Neural crest cell (in vitro differentiated cells): ENCODE data around the gene CISTR. TPM values are rescaled to one million over a fixed set of nuclear protein-coding genes. Genes with fewer than 3 reads are reported as not detected.

Experiments
- DNase-seq: peaks from one replicate; pipeline ENCODE4 v3.0.0; 2021; ENCODE audit warnings: low read depth, mixed read lengths, low spot score
- H3K27ac Mint-ChIP-seq: one replicate; pipeline ENCODE4 v1.8.0; 2021; ENCODE audit warnings: mild to moderate bottlenecking, mixed read lengths; ENCODE audit not compliant: unreplicated experiment
- H3K27me3 Mint-ChIP-seq: 2 replicates; pipeline ENCODE4 v1.8.0; 2021; ENCODE audit warnings: low read depth, mild to moderate bottlenecking, mixed read lengths
- H3K36me3 Mint-ChIP-seq: 2 replicates; pipeline ENCODE4 v1.8.0; 2021; ENCODE audit warnings: low read depth, mild to moderate bottlenecking, mixed read lengths
- H3K4me1 Mint-ChIP-seq: 2 replicates; pipeline ENCODE4 v1.8.0; 2021; ENCODE audit warnings: mixed read lengths
- H3K4me3 Mint-ChIP-seq: one replicate; pipeline ENCODE4 v1.8.0; 2021; ENCODE audit warnings: mild to moderate bottlenecking, mixed read lengths
- H3K9me3 Mint-ChIP-seq: 2 replicates; pipeline ENCODE4 v1.8.0; 2021; ENCODE audit warnings: mixed read lengths
- CTCF ChIP-seq: fragments of 200-600 bp; sonication (generic); conservative IDR thresholded peaks from 2 replicates; pipeline ENCODE4 v1.5.0; 2021; ENCODE audit warnings: antibody characterized with exemption, mild to moderate bottlenecking
- total RNA-seq: library from RNA; stranded (reverse); gene quantifications from 2 replicates; pipeline ENCODE4 v1.2.1, GENCODE V29; 2021

The CISTR gene
- total RNA-seq, 1 donor from 2014 or later: 0.61 TPM

GRCh38 chr12:53743266-53744129 is 8.3 kb downstream of the CISTR start:
- H3K36me3 Mint-ChIP-seq: no peaks in the 10 kb centered on the region
- H3K27me3 Mint-ChIP-seq: peaks cover 3% of the 10 kb centered on the region
- no peak overlapping the region for H3K4me3 Mint-ChIP-seq
- TF ChIP-seq CTCF: peak; percentile 92
- H3K27ac Mint-ChIP-seq: no peak overlapping the region
- DNase-seq: peak; percentile 68
- H3K9me3 Mint-ChIP-seq: no peaks in the 10 kb centered on the region
- H3K4me1 Mint-ChIP-seq: peaks cover 10% of the 10 kb centered on the region

DNA sequence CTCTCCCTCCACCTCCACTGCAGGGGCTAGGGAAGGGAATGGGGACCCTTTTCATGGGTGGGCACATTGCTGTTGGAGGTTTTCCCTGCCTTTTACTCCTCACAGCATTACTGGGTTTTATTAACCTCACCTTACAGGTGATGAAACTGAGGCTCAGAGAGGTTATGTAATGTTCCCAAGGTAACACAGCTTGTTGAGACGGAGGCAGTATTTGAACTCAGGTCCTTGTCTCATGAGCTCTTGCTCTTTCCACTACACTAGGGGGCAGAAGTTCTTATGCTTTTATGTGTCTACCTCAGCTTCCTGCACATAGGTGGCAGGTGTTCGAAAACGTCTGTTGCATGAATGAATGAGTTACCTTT is 11.7 kb downstream of the CISTR start:
- no peak overlapping the region for H3K27ac Mint-ChIP-seq

DNA sequence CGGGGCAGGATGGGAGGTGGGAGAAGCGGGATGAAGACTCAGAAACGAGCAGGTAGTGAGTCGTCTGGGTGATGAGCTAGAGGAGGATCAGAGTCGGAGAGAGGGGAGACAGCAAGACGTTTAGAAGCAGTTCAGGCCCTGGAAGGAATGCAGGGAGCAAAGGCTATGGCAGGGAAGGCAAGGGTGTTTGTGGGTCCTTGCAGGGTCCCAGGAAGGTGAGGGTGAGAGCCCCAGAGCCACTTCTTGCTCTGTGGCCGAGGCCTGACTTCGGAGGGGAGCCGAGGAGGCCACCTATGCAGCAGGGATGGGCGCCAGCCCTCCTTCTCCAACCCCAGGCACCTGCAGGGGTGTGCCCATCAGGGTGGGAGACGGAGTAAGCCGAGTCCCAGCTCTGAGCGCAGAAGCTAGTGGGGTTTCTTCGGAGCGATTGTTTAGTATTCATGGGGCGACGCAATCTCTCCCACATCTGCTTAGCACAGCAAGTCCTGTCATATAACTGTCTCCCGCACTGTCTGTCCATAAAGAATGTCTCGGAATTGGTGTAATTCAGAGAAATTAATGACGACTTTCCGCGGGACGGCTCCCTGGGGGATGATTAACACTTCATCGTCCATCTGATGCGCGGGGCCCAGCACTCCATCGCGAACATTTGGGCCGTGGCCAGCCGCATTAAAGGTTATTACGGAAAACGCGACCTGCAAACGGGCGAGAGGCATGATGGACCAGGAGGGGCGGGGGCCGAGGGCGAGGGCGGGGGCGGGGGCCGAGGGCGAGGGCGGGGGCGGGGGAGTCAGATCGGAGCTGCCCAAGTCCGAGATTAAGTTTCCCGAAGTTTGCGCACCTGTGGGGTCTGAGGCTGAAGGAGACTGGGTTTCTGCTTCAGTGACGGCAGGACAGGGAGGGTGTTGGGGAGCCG is 12.3 kb downstream of the CISTR start:
- Mint-ChIP-seq H3K9me3 (no peaks in the 10 kb centered on the region), H3K27ac (no peak overlapping the region), H3K36me3 (no peaks in the 10 kb centered on the region), H3K27me3 (no peaks in the 10 kb centered on the region), H3K4me3 (no peak overlapping the region), H3K4me1 (peaks cover 12% of the 10 kb centered on the region)
- DNase-seq: no peak
- no peak for TF ChIP-seq CTCF

More for the DNA sequence above, 11.7 kb downstream of the CISTR start:
- H3K36me3 Mint-ChIP-seq: no peaks in the 10 kb centered on the region
- no peaks in the 10 kb centered on the region for H3K9me3 Mint-ChIP-seq
- H3K27me3 Mint-ChIP-seq: no peaks in the 10 kb centered on the region
- peaks cover 12% of the 10 kb centered on the region for H3K4me1 Mint-ChIP-seq
- DNase-seq: no peak
- H3K4me3 Mint-ChIP-seq: no peak overlapping the region
- no peak for TF ChIP-seq CTCF

DNA sequence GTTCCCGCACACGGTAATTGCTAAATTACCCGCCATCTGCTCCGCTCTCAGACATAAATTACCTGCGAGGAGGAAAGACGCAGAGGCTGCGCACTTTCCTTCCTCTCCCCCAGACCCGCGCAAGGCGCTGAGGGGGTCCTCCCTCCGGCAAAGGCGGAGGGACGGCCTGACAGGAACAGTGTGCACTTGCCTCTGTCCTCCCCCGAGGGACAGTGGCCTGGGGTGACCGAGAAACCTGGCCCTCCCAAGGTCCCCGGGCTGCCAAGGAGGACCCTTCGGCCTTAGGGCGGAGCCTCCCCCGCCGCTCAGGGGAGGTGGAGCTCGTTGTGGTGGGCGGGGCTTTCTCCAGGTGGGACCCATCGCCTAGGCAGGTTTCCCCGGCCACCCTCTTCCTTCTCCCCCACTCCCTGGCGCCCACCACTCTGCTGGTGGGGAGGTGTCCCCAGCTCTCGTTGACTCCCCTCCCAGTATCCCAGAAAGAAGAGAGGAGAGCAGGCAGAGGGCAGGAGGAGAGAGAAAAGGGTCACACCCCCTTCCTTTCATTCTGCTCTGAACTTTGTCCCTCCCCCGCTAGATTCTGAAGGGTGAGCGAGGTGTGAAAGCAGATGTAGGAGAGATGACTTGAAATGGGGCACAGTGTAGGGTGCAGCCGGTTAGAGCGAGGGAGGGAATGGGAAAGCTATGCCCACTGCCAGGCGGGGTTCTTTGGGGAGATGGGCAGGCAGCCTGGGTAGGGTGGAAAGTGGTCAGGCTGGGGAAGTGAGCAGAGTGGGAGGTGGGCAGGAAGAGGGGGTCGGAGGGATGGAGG is 13.2 kb downstream of the CISTR start:
- H3K27me3 Mint-ChIP-seq: peaks cover 8% of the 10 kb centered on the region

More for the DNA sequence above, 13.2 kb downstream of the CISTR start:
- Mint-ChIP-seq H3K27ac (no peak overlapping the region), H3K4me1 (peaks cover 12% of the 10 kb centered on the region), H3K4me3 (no peak overlapping the region), H3K9me3 (no peaks in the 10 kb centered on the region), H3K36me3 (no peaks in the 10 kb centered on the region)
- no peak for DNase-seq
- no peak for TF ChIP-seq CTCF
